ENCODE results near the gene HNRNPH3. TPM values are rescaled to one million over a fixed set of nuclear protein-coding genes. Genes with fewer than 3 reads are reported as not detected.
"Not testable (repeated sequence)": the region's sequence is repeated elsewhere in the genome, so short reads cannot be mapped to it uniquely, and the experiment has no call there.

Gene HNRNPH3
- total and polyA plus RNA-seq, 3 donors from 2014 or later, result 87.9 to 220 (median 103) TPM

DNA sequence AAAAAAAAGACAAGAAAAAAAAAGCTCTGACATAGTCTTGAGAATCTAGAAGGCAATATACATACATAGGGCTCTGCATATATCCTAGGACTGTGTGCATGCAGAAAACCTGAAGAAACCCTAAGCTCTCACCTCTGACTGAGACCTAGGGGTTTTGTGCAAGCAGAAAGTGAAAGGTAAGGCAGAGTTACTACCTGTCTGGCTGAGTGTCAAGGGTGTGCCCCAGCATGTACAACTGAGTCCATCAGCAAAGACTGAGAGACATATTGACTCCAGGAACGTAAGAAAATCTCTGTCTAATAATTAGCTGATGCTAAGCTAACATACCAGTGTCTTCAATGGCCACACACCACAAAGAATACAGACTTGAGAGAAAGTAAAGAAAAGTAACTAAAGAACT is 16.3 kb upstream of the HNRNPH3 start:
- intact Hi-C loops (cut with DNase I; ENCODE audit: low total_unique reads), result no loop called here
- Histone ChIP-seq H3K36me3 (ENCODE audit: low read depth, missing control alignments) (no peaks in the 10 kb centered on the region), H3K27me3 (no peaks in the 10 kb centered on the region), H3K9me3 (no peaks in the 10 kb centered on the region), H3K4me3 (no peak overlapping the region), H3K27ac (no peak overlapping the region), H3K4me1 (no peaks in the 10 kb centered on the region)
- 97 to 100% methylated on average over 1 of the region's 1 CpG for WGBS, 2 donors
- DNase-seq, result no peak
- TF ChIP-seq CTCF (IDR thresholded peaks at IDR 0.05) (no peak), POLR2A (IDR thresholded peaks at IDR 0.05) (no peak)

DNA sequence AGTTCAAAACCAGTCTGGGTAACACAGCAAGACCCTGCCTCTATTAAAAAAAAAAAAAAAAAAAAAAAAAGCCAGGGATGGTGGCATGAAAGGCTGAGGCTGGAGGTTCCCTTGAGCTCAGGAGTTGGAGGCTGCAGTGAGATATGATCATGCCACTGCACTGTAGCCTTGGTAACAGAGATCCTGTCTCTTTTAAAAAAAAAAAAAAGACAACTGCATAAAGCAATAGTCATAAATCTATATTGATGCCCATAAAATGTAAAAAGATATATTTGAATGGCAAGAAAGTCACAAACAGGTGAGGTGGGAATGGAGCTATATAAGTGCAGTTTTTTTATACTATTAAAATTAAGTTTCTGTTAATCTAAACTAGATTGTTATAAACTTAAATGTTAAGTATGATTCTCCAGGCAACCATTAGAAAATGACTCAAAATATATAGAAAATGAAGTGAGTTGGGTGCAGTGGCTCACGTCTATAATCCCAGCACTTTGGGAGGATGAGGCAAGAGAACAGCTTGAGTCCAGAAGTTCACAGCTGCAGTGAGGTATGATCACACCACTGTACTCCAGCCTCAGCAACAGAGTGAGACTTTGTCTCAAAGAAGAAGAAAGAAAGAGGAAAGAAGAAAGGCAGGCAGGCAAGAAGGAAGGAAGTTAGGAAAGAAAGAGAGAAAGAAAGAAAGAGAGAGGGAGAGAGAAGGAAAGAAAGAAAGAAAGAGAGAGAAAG is 13.4 kb upstream of the HNRNPH3 start:
- WGBS, 2 donors, result 89 to 92% methylated on average over 1 of the region's 1 CpG
- no peaks in the 10 kb centered on the region for H3K36me3 ChIP-seq (ENCODE audit: low read depth, missing control alignments)
- no peak for DNase-seq
- intact Hi-C loops (cut with DNase I; ENCODE audit: low total_unique reads), result no loop called here
- no peaks in the 10 kb centered on the region for H3K27me3 ChIP-seq
- H3K4me1 ChIP-seq, result no peaks in the 10 kb centered on the region
- no peaks in the 10 kb centered on the region for H3K9me3 ChIP-seq
- no peak overlapping the region for H3K27ac ChIP-seq
- H3K4me3 ChIP-seq, result no peak overlapping the region
- TF ChIP-seq CTCF (IDR thresholded peaks at IDR 0.05) (no peak), POLR2A (IDR thresholded peaks at IDR 0.05) (no peak)

DNA sequence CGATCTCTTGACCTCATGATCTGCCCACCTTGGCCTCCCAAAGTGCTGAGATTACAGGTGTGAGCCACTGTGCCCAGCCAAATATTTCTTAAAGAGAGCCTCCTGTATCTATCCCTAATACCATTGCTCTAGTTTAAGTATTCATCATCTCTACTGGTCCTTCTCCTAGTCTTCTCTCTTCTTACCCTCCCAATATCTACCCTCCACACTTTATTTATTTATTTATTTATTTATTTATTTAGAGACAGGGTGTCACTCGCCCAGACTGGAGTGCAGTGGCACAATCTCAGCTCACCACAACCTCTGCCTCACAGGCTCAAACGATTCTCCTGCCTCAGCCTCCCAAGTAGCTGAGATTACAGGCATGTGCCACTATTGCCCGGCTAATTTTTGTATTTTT is 7.5 kb upstream of the HNRNPH3 start:
- H3K9me3 ChIP-seq; H3K36me3 ChIP-seq (ENCODE audit: low read depth, missing control alignments); H3K27ac ChIP-seq; H3K4me3 ChIP-seq; DNase-seq; intact Hi-C loops (cut with DNase I; ENCODE audit: low total_unique reads); H3K27me3 ChIP-seq: not testable (repeated sequence)
- WGBS, 2 donors, result 94 to 98% methylated on average over 4 of the region's 4 CpGs
- peaks cover 11% of the 10 kb centered on the region for H3K4me1 ChIP-seq

DNA sequence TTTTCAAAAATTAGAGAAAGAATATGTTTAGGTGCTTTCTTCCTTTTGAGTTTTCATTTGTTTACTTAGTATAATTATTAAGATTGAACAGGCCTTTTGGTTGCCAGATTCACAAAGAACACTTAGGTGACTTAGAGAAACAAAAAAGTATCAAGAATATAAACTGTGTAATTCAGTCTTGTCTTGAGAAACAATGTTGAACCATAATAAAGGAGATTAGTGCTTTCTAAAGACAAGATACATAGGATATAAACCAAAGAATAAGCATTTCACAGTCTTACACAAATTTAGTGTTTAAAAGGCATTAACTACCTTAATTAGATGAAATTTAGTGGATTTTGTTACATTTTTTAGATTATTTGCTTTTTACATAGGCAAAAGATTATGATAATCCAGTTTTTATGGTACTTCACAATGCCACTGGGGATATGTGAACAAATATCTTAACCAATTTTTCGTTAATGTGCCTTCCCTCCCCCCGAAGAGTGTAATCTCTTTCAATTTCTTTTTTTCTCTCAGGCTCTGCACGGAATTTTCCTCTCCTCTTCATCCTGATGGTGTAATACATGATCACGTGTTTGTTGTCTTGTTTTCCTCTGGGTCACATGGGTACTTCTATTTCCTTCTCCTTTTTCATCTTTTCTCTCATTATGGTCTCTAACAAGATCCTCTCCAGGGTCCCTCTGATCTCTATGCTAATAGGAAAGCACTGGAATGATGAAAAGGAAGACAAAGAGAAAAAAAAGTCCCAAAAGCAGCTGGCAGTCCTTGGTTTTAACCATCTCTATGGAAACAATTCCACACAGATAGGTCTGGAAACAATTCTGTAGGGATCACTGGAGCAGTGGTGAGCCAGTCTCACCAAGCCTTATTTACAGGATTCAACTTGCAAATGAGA is 3.7 kb upstream of the HNRNPH3 start:
- Histone ChIP-seq H3K9me3 (no peaks in the 10 kb centered on the region), H3K27me3 (no peaks in the 10 kb centered on the region), H3K27ac (peak overlapping the region; percentile 64 to 83), H3K4me1 (peaks cover 19% of the 10 kb centered on the region), H3K4me3 (no peak overlapping the region), H3K36me3 (ENCODE audit: low read depth, missing control alignments) (no peaks in the 10 kb centered on the region)
- no peak for DNase-seq
- WGBS, 2 donors, result 14 to 30% methylated on average over 4 of the region's 4 CpGs
- TF ChIP-seq POLR2A (IDR thresholded peaks at IDR 0.05) (no peak), CTCF (IDR thresholded peaks at IDR 0.05) (no peak)
- intact Hi-C loops (cut with DNase I; ENCODE audit: low total_unique reads), result no loop called here

DNA sequence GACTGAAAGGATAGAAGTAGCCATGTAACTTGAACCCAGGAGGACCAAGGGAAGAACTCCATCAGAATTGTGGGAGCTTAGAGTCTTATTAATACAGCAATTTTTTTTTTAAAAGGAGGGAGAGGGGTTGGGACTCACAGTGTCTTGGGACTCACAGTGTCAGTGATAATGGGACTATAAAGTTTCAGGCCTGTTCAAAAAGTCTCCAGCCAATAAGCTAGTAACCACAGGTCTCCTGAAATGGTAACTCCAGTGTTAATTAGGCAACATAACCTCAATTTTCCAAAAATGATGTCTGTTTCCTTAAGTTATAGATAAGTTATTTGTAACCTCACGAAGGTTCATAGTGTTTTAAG is 2.4 kb upstream of the HNRNPH3 start:
- intact Hi-C loops (cut with DNase I; ENCODE audit: low total_unique reads), result no loop called here
- WGBS, 2 donors, result 65 to 73% methylated on average over 1 of the region's 1 CpG

More for the DNA sequence above, 2.4 kb upstream of the HNRNPH3 start:
- Histone ChIP-seq H3K4me1 (peaks cover 19% of the 10 kb centered on the region), H3K4me3 (no peak overlapping the region), H3K27me3 (no peaks in the 10 kb centered on the region), H3K9me3 (no peaks in the 10 kb centered on the region), H3K36me3 (ENCODE audit: low read depth, missing control alignments) (no peaks in the 10 kb centered on the region), H3K27ac (peak overlapping the region in 1 of 2 donors; percentile 83)
- TF ChIP-seq POLR2A (IDR thresholded peaks at IDR 0.05), result no peak
- DNase-seq, result no peak

Measured in testis (tissue), 3 donors.